ENCODE measurements around the gene MMGT1.
"Not testable (repeated sequence)": the region's sequence is repeated elsewhere in the genome, so short reads cannot be mapped to it uniquely, and the experiment has no call there.

MMGT1 gene

DNA sequence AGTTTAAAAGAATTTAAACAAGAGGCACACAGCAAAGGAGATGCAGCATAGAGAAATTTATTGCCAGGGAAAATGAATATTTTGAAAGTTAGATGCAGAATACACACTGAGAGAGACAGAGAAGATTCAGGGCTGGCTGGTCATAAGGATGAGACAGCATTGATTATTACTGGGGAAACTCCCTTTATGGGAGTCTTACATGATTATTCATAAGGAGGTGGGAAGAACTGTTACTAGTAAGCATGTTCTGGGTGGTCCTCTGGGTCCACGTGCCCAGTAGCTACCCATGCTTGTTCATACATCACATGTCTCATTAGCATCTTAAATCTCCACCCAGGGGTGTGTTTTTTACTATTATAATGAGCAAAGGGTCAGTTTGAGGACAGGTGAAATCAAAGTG, 53.3 kb downstream of the MMGT1 start:
- not testable (repeated sequence) for DNase-seq

DNA sequence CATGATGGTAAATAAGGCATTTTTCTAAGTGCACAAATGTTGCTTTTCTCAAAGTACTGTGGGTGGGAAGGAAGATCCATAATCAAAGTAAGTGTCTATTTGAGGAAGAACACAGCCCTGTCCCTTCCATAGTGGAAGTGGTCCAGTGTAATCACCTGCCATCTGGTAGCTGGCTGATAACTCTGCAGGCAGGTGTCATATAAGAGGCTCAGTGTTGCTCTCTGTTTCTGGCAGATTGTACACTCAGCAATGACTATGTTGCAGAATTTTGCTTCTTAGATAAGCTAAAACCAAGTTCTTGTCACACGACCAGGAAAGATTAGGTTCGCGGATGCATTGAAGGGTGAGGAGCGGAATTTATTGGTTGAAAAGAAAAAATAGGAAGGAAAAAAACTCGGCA, 59.4 kb downstream of the MMGT1 start:
- DNase-seq = no peak

Data from CD4-positive, alpha-beta T cell treated with Interleukin-15 for 1 hour (primary cell).